GM23248 (cell line): ENCODE results near the gene MIOX. TPM values are rescaled to one million over a fixed set of nuclear protein-coding genes. Genes with fewer than 3 reads are reported as not detected.

ENCODE experiments used
- DNase-seq: peaks from one replicate; pipeline ENCODE4 v3.0.0-alpha.2; 2015
- H2AFZ ChIP-seq: fragments of 200-600 bp; sonication (generic); 2 replicates; pipeline ENCODE4 v1.6.1; 2016; ENCODE audit warnings: antibody characterized with exemption
- H3F3A ChIP-seq: fragments of 200-600 bp; sonication (generic); 2 replicates; pipeline ENCODE4 v1.6.1; 2016; ENCODE audit warnings: mild to moderate bottlenecking, antibody characterized with exemption, mixed run types; ENCODE audit not compliant: insufficient read depth
- H3K27ac ChIP-seq: fragments of 200-600 bp; sonication (generic); 2 replicates; pipeline ENCODE4 v1.5.1; 2016; ENCODE audit warnings: mild to moderate bottlenecking
- H3K27me3 ChIP-seq: fragments of 200-600 bp; sonication (generic); replicated peaks from 2 replicates; pipeline ENCODE4 v1.6.1; 2016; ENCODE audit warnings: mild to moderate bottlenecking; ENCODE audit not compliant: insufficient read depth
- H3K36me3 ChIP-seq: fragments of 200-600 bp; sonication (generic); 2 replicates; pipeline ENCODE4 v1.6.1; 2016; ENCODE audit warnings: low read depth, mild to moderate bottlenecking
- H3K4me1 ChIP-seq: fragments of 200-600 bp; sonication (generic); 2 replicates; pipeline ENCODE4 v1.6.1; 2016; ENCODE audit warnings: mild to moderate bottlenecking; ENCODE audit not compliant: insufficient read depth
- H3K4me2 ChIP-seq: fragments of 200-600 bp; sonication (generic); one replicate; pipeline ENCODE4 v1.6.1; 2016; ENCODE audit warnings: mild to moderate bottlenecking; ENCODE audit not compliant: unreplicated experiment
- H3K4me3 ChIP-seq: fragments of 200-600 bp; sonication (generic); 2 replicates; pipeline ENCODE4 v1.5.1; 2016; ENCODE audit warnings: mild to moderate bottlenecking
- H3K79me2 ChIP-seq: fragments of 200-600 bp; sonication (generic); 2 replicates; pipeline ENCODE4 v1.6.1; 2016; ENCODE audit warnings: mild to moderate bottlenecking; ENCODE audit not compliant: insufficient read depth
- H3K9ac ChIP-seq: fragments of 200-600 bp; sonication (generic); 2 replicates; pipeline ENCODE4 v1.6.1; 2016; ENCODE audit warnings: mild to moderate bottlenecking
- H3K9me2 ChIP-seq: fragments of 200-600 bp; sonication (generic); 2 replicates; pipeline ENCODE4 v1.6.1; 2016; ENCODE audit warnings: mixed run types, mild to moderate bottlenecking, moderate library complexity; ENCODE audit not compliant: insufficient read depth
- H3K9me3 ChIP-seq: fragments of 200-600 bp; sonication (generic); one replicate; pipeline ENCODE4 v1.6.1; 2017; ENCODE audit warnings: low read depth
- H4K20me1 ChIP-seq: fragments of 200-600 bp; sonication (generic); 2 replicates; pipeline ENCODE4 v1.6.0; 2016; ENCODE audit not compliant: insufficient read depth
- EZH2 ChIP-seq: fragments of 200-600 bp; sonication (generic); IDR thresholded peaks from 2 replicates; pipeline ENCODE4 v1.6.1; 2018; ENCODE audit warnings: antibody characterized with exemption, mild to moderate bottlenecking; ENCODE audit not compliant: insufficient read depth, poor library complexity, severe bottlenecking
- EZH2phosphoT487 ChIP-seq: fragments of 200-600 bp; sonication (generic); IDR thresholded peaks from 2 replicates; pipeline ENCODE4 v1.6.1; 2018; ENCODE audit warnings: antibody characterized with exemption, moderate library complexity, mild to moderate bottlenecking, low read depth; ENCODE audit not compliant: insufficient read depth
- WGBS, 2 experiments: methylation state at CpG; one replicate each; pipeline ENCODE4 v1.1.6; 2015 to 2017; ENCODE audit warnings: low lambda C conversion rate in 2 of 2, low coverage in 1 of 2; ENCODE audit errors: missing lambda C conversion rate in 2 of 2; 5-methylcytosine and 5-hydroxymethylcytosine counted together
- in situ Hi-C: fragments of 300-500 bp; cut with MboI; formaldehyde crosslinking; loops from 2 replicates; pipeline ENCODE4 v1.15.0; 2020
- polyA plus RNA-seq: library from polyadenylated mRNA; unstranded; fragments of >200 nt; fragmentation: Nextera tagmentation; extraction: Ambion mirVana; gene quantifications from 2 replicates; pipeline ENCODE4 v1.2.1, GENCODE V29; 2016
- total RNA-seq: library from RNA; depleted of rRNA; stranded (reverse); fragments of >200 nt; shearing (Covaris generic); gene quantifications from 2 replicates; pipeline ENCODE4 v1.2.3, GENCODE V29; 2014

MIOX gene
- total and polyA plus RNA-seq, 2 experiments from 2014 or later = 0.16 TPM; not detected in 1

GRCh38 chr22:50485221-50486131 lies 1.2 kb upstream of the MIOX start:
- Histone ChIP-seq H3K27me3 (no peaks in the 10 kb centered on the region), H4K20me1 (no peaks in the 10 kb centered on the region), H3K9me2 (no peaks in the 10 kb centered on the region), H3F3A (no peaks in the 10 kb centered on the region), H3K36me3 (no peaks in the 10 kb centered on the region), H3K4me1 (0 out of 2 replicates have a peak, but pooled peaks cover 3% of the 10 kb centered on the region), H2AFZ (no peak overlapping the region), H3K79me2 (peaks cover 4% of the 10 kb centered on the region; the same call in 1 of the 2 replicates), H3K4me3 (no peak overlapping the region), H3K4me2 (no peak overlapping the region), H3K27ac (no peak overlapping the region), H3K9ac (no peak overlapping the region), H3K9me3 (no peaks in the 10 kb centered on the region)
- in situ Hi-C loops = no loop called here
- WGBS, 2 experiments = 59 to 65% methylated on average over 28 to 29 of the region's 29 CpGs
- DNase-seq = peak; percentile 43
- TF ChIP-seq EZH2 (no peak), EZH2phosphoT487 (no peak)

- Histone ChIP-seq H3K4me3 (no peak overlapping the region), H3K4me1 (0 out of 2 replicates have a peak, but pooled peaks cover 3% of the 10 kb centered on the region), H2AFZ (no peak overlapping the region), H3K9ac (no peak overlapping the region), H3F3A (no peaks in the 10 kb centered on the region), H3K27me3 (no peaks in the 10 kb centered on the region), H3K27ac (no peak overlapping the region), H3K9me2 (no peaks in the 10 kb centered on the region), H4K20me1 (no peaks in the 10 kb centered on the region), H3K79me2 (no peaks in the 10 kb centered on the region), H3K36me3 (no peaks in the 10 kb centered on the region), H3K4me2 (no peak overlapping the region), H3K9me3 (no peaks in the 10 kb centered on the region)
- in situ Hi-C loops = no loop called here
- 65 to 72% methylated on average over 20 to 23 of the region's 23 CpGs for WGBS, 2 experiments
- no peak for DNase-seq
- no peak for TF ChIP-seq EZH2phosphoT487
- TF ChIP-seq EZH2 = no peak
Observed at GRCh38 chr22:50487290-50488005, 789 bp downstream of the MIOX start.

- H3K4me1 ChIP-seq = no peaks in the 10 kb centered on the region
- no peaks in the 10 kb centered on the region for H3K36me3 ChIP-seq
- DNase-seq = no peak
- in situ Hi-C loops = no loop called here
- 70 to 75% methylated on average over 8 to 18 of the region's 18 CpGs for WGBS, 2 experiments
- H3K79me2 ChIP-seq = no peaks in the 10 kb centered on the region
- no peak overlapping the region for H3K4me3 ChIP-seq
- no peak overlapping the region for H3K9ac ChIP-seq
- H4K20me1 ChIP-seq = no peaks in the 10 kb centered on the region
- H3K4me2 ChIP-seq = no peak overlapping the region
- H3K9me2 ChIP-seq = no peaks in the 10 kb centered on the region
- no peak for TF ChIP-seq EZH2
- TF ChIP-seq EZH2phosphoT487 = no peak
- no peaks in the 10 kb centered on the region for H3K27me3 ChIP-seq
- no peak overlapping the region for H3K27ac ChIP-seq
- no peak overlapping the region for H2AFZ ChIP-seq
- H3K9me3 ChIP-seq = no peaks in the 10 kb centered on the region
- H3F3A ChIP-seq = no peaks in the 10 kb centered on the region
Observed at GRCh38 chr22:50488006-50488677, 1.5 kb downstream of the MIOX start.

- no peaks in the 10 kb centered on the region for H3K9me2 ChIP-seq
- H2AFZ ChIP-seq = no peak overlapping the region
- in situ Hi-C loops = no loop called here
- no peak overlapping the region for H3K4me3 ChIP-seq
- no peak overlapping the region for H3K27ac ChIP-seq
- no peak overlapping the region for H3K4me2 ChIP-seq
- H4K20me1 ChIP-seq = no peaks in the 10 kb centered on the region
- H3K9ac ChIP-seq = no peak overlapping the region
- no peaks in the 10 kb centered on the region for H3K9me3 ChIP-seq
- H3K27me3 ChIP-seq = no peaks in the 10 kb centered on the region
- H3K4me1 ChIP-seq = no peaks in the 10 kb centered on the region
- TF ChIP-seq EZH2phosphoT487 (no peak), EZH2 (no peak)
- 69 to 78% methylated on average over 11 to 19 of the region's 19 CpGs for WGBS, 2 experiments
- no peaks in the 10 kb centered on the region for H3K79me2 ChIP-seq
- H3F3A ChIP-seq = no peaks in the 10 kb centered on the region
- no peaks in the 10 kb centered on the region for H3K36me3 ChIP-seq
- DNase-seq = no peak
Observed at GRCh38 chr22:50488886-50489285, 2.2 kb downstream of the MIOX start.
